ENCODE data around the gene SRRM1.

SRRM1 gene

GRCh38 chr1:24606296-24606605 is 36.9 kb upstream of the SRRM1 start:
- no peak overlapping the region for H3K27ac ChIP-seq
- no peak for TF ChIP-seq CTCF (conservative IDR thresholded peaks at IDR 0.05)

- no peak for TF ChIP-seq ZFX (IDR thresholded peaks at IDR 0.05)
- TF ChIP-seq CTCF (conservative IDR thresholded peaks at IDR 0.05) = no peak
- H3K27ac ChIP-seq = no peak overlapping the region
These were observed 36.5 kb upstream of the SRRM1 start for GRCh38 chr1:24606621-24607020.

- TF ChIP-seq ZFX (IDR thresholded peaks at IDR 0.05) (no peak), CTCF (conservative IDR thresholded peaks at IDR 0.05) (no peak)
- H3K27ac ChIP-seq = no peak overlapping the region
These were observed 33.1 kb upstream of the SRRM1 start for GRCh38 chr1:24609949-24610517.

- TF ChIP-seq ZFX (IDR thresholded peaks at IDR 0.05) (no peak), CTCF (conservative IDR thresholded peaks at IDR 0.05) (no peak)
- no peak overlapping the region for H3K27ac ChIP-seq
These were observed 23.7 kb upstream of the SRRM1 start for GRCh38 chr1:24619376-24619775.

GRCh38 chr1:24620678-24621077 is 22.4 kb upstream of the SRRM1 start:
- no peak overlapping the region for H3K27ac ChIP-seq
- TF ChIP-seq CTCF (conservative IDR thresholded peaks at IDR 0.05) = no peak
- TF ChIP-seq ZFX (IDR thresholded peaks at IDR 0.05) = no peak

DNA sequence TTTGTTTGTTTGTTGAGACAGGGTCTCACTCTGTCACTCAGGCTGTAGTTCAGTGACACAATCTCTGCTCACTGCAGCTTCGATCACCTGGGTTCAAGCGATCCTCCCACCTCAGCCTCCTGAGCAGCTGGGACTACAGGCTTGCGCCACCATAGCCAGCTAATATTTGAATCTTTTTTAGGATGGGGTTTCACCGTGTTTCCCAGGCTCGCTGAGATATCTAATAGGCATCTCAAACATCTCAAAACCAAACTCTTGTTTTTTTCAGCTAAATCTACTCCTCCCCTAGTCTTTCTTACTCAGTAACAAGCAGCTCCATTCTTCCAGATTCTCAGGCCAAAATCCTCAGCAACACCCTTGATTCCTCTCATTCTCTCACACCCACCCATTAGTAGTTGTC is 22.0 kb upstream of the SRRM1 start:
- TF ChIP-seq CTCF (conservative IDR thresholded peaks at IDR 0.05) (no peak), ZFX (IDR thresholded peaks at IDR 0.05) (no peak)
- no peak overlapping the region for H3K27ac ChIP-seq

GRCh38 chr1:24622218-24622617 is 20.9 kb upstream of the SRRM1 start:
- H3K27ac ChIP-seq = no peak overlapping the region
- TF ChIP-seq CTCF (conservative IDR thresholded peaks at IDR 0.05) (no peak), ZFX (IDR thresholded peaks at IDR 0.05) (no peak)

Measured in C4-2B (cell line).